A549 (cell line): ENCODE measurements around the gene UCMA.

Experiments used
- EP300 ChIP-seq, 2 experiments: fragments of >200 bp; sonication (Bioruptor Twin); formaldehyde crosslinking; IDR thresholded peaks; 2 replicates in 1 of 2; 3 replicates in 1 of 2; pipeline ENCODE4 v1.6.1; 2016 to 2017
- MYC ChIP-seq: IDR thresholded peaks from 2 replicates; pipeline ENCODE4 v1.6.1; 2012; ENCODE audit warnings: mild to moderate bottlenecking, inconsistent platforms, low read length, improper control_type of control experiment, borderline replicate concordance
- RAD21 ChIP-seq, 2 experiments: fragments of >200 bp in 1 of 2; sonication (Bioruptor Twin) in 1 of 2; formaldehyde crosslinking in 1 of 2; IDR thresholded peaks in 1 of 2; conservative IDR thresholded peaks in 1 of 2; 2 replicates in 1 of 2; 3 replicates in 1 of 2; pipeline ENCODE4 v1.6.1; 2012 to 2018; ENCODE audit warnings: inconsistent platforms in 1 of 2
- SMC3 ChIP-seq: fragments of >200 bp; sonication (Bioruptor Twin); formaldehyde crosslinking; IDR thresholded peaks from 3 replicates; pipeline ENCODE4 v1.6.1; 2018; ENCODE audit warnings: inconsistent platforms
- TF ChIP-seq, protein P1 (sequence below): fragments of >200 bp; sonication (Bioruptor Twin); formaldehyde crosslinking; IDR thresholded peaks from 3 replicates; pipeline ENCODE4 v1.5.1; 2016

DNA sequence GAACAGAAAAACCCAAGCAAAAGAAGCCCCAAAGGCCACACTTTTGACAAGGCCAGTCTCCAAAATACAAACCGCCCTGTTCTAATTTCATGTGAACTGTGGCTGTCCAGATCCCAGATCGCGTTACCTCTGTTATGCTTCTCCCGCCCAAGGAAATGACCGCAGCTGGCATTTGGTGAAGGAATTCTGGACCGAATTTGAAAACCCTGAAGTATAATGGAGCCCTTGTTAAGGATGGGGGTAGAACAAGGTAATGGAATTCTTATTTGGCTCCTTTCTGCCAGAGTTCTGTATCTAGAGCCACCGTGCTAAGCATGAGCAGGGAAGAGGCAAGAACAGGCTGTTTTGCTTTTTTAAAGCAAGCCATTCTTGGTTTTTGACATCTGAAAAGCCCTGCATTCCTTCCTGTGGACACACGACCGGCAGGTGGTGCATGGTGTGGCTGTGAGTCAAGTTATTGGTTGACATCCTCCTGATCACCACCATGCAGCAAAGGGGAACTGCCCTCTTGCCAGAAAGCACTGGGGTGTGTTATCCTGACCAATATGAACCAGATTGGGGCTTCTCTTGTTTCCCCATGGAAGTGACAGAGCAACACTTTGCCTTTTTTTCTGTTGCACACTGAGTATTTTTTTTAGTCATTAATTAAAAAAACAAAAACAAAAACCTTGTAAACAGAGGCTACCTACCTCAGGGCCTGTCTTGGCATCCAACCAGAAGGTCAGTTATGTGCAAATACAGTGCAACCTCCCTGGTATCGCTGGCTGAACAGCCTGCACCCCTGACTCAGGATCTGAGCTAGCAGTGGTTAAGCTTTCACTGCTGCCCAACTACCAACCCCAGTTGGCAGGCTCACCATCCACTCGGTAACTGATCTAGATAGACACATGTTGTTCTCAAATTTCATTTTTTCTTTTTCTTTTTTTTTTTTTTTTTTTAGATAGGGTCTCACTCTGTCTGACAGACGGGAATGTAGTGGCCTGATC, 14.2 kb downstream of the UCMA start:
- TF ChIP-seq RAD21 (conservative IDR thresholded peaks at IDR 0.05 in 1 of 2, IDR thresholded peaks at IDR 0.05 in 1 of 2), result peak in 1 of 2 experiments; percentile 30; a peak in 1 of 5 replicates
- TF ChIP-seq, protein P1, sequence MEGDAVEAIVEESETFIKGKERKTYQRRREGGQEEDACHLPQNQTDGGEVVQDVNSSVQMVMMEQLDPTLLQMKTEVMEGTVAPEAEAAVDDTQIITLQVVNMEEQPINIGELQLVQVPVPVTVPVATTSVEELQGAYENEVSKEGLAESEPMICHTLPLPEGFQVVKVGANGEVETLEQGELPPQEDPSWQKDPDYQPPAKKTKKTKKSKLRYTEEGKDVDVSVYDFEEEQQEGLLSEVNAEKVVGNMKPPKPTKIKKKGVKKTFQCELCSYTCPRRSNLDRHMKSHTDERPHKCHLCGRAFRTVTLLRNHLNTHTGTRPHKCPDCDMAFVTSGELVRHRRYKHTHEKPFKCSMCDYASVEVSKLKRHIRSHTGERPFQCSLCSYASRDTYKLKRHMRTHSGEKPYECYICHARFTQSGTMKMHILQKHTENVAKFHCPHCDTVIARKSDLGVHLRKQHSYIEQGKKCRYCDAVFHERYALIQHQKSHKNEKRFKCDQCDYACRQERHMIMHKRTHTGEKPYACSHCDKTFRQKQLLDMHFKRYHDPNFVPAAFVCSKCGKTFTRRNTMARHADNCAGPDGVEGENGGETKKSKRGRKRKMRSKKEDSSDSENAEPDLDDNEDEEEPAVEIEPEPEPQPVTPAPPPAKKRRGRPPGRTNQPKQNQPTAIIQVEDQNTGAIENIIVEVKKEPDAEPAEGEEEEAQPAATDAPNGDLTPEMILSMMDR, result no peak
- TF ChIP-seq MYC, result no peak
- TF ChIP-seq EP300 (IDR thresholded peaks at IDR 0.05), result no peak
- 0 out of 3 replicates have a peak, but pooled peaks have one; percentile 19 for TF ChIP-seq SMC3
